HepG2 (cell line): ENCODE data around the gene POLR3H. TPM values are rescaled to one million over a fixed set of nuclear protein-coding genes. Genes with fewer than 3 reads are reported as not detected.

ENCODE experiments used
- ATAC-seq: fragments of 200-7000 bp; cut with Tn5 transposase; 3 replicates; pipeline ENCODE4 v1.9.1; 2020; ENCODE audit warnings: mild to moderate bottlenecking, moderate library complexity
- BruUV-seq: library from RNA; stranded (reverse); fragments of 400-500 nt; replicated peaks from 2 replicates; lab custom pipeline; 2021; lab: Mats Ljungman, UMichigan
- CTCF ChIA-PET: fragments of 300-600 bp; formaldehyde crosslinking; extraction: SDS; loops from one replicate; lab custom pipeline; 2021; ENCODE audit warnings: low total read pairs, inconsistent platforms, low intra/inter-chr PET ratio; lab: Yijun Ruan, JAX
- POLR2A ChIA-PET: fragments of 350-600 bp; sonication (Branson Sonifier 250); formaldehyde crosslinking; loops from one replicate; lab custom pipeline; 2020; ENCODE audit warnings: antibody characterized with exemption, inconsistent platforms; lab: Yijun Ruan, JAX
- DNase-seq: peaks from one replicate; pipeline ENCODE4 v3.0.0-alpha.2; 2015; ENCODE audit warnings: low spot score
- FAIRE-seq: peaks from 3 replicates; lab custom pipeline; 2011; peaks lifted over from hg19 to GRCh38; lab: Jason Lieb, UNC
- H2AFZ ChIP-seq: one replicate; pipeline ENCODE4 v1.6.1; 2011; ENCODE audit warnings: low read length, inconsistent platforms
- H3K27ac ChIP-seq: fragments of 300-600 bp; 3 replicates; pipeline ENCODE4 v1.8.0; 2011; ENCODE audit warnings: mixed run types, mild to moderate bottlenecking, mixed read lengths, low read length, inconsistent platforms; ENCODE audit not compliant: insufficient read depth; ENCODE audit errors: extremely low read length
- H3K27me3 ChIP-seq, 2 experiments: fragments of 200-600 bp in 1 of 2; 2 replicates in 1 of 2; 3 replicates in 1 of 2; pipeline versions ENCODE4 v1.6.0 to v1.8.0; 2011; ENCODE audit warnings: low read length in 2 of 2, mild to moderate bottlenecking in 2 of 2, moderate library complexity in 2 of 2, inconsistent platforms in 1 of 2; ENCODE audit not compliant: insufficient read depth in 2 of 2, control insufficient read depth in 1 of 2
- H3K36me3 ChIP-seq, 2 experiments: fragments of 200-600 bp in 1 of 2; replicated peaks in 1 of 2; 2 replicates in 1 of 2; 3 replicates in 1 of 2; pipeline versions ENCODE4 v1.5.1 to v1.8.0; 2011; ENCODE audit warnings: low read length in 2 of 2, inconsistent platforms in 1 of 2; ENCODE audit not compliant: insufficient read depth in 2 of 2, control insufficient read depth in 1 of 2
- H3K4me1 ChIP-seq: 2 replicates; pipeline ENCODE4 v1.5.1; 2012; ENCODE audit warnings: low read length, inconsistent platforms; ENCODE audit not compliant: insufficient read depth
- H3K4me2 ChIP-seq: 2 replicates; pipeline ENCODE4 v1.6.0; 2011; ENCODE audit warnings: low read depth, low read length, inconsistent platforms
- H3K4me3 ChIP-seq, 3 experiments: fragments of 200-600 bp in 1 of 3; sonication (generic), shearing (Covaris generic) in 1 of 3; replicated peaks in 1 of 3; 2 replicates each; pipeline ENCODE4 v1.5.1; 2011 to 2016; ENCODE audit warnings: low read length in 3 of 3, inconsistent platforms in 2 of 3, low read depth in 2 of 3, mild to moderate bottlenecking in 2 of 3, control low read depth in 1 of 3, mixed read lengths in 1 of 3; ENCODE audit not compliant: insufficient read depth in 1 of 3
- H3K79me2 ChIP-seq: one replicate; pipeline ENCODE4 v1.6.1; 2011; ENCODE audit warnings: low read length, inconsistent platforms; ENCODE audit not compliant: insufficient read depth
- H3K9ac ChIP-seq: 2 replicates; pipeline ENCODE4 v1.6.0; 2011; ENCODE audit warnings: mild to moderate bottlenecking, low read depth, low read length, inconsistent platforms; ENCODE audit not compliant: insufficient read depth
- H3K9me3 ChIP-seq: 2 replicates; pipeline ENCODE4 v1.5.1; 2012; ENCODE audit warnings: mild to moderate bottlenecking, low read length
- H4K20me1 ChIP-seq: 2 replicates; pipeline ENCODE4 v1.6.0; 2011; ENCODE audit warnings: inconsistent platforms, mild to moderate bottlenecking, low read length, moderate library complexity; ENCODE audit not compliant: insufficient read depth
- CSRNP1 ChIP-seq: sonication (generic); formaldehyde crosslinking; IDR thresholded peaks from 2 replicates; pipeline ENCODE4 v1.8.1; 2023; ENCODE audit warnings: mild to moderate bottlenecking, missing genetic modification reagents
- IKZF5 ChIP-seq: IDR thresholded peaks from 2 replicates; pipeline ENCODE4 v1.6.1; 2018; ENCODE audit warnings: missing genetic modification reagents, mild to moderate bottlenecking, missing compliant biosample characterization
- IRF1 ChIP-seq: sonication (generic); formaldehyde crosslinking; IDR thresholded peaks from 2 replicates; pipeline ENCODE4 v1.4.0; 2020; ENCODE audit warnings: low read depth, mild to moderate bottlenecking, missing genetic modification reagents
- NCOR1 ChIP-seq: fragments of 200-600 bp; sonication (generic); IDR thresholded peaks from 2 replicates; pipeline ENCODE4 v1.7.0; 2017; ENCODE audit warnings: antibody characterized with exemption, low read length, borderline replicate concordance
- PHB2 ChIP-seq: fragments of 450-650 bp; IDR thresholded peaks from 2 replicates; pipeline ENCODE4 v1.6.1; 2018; ENCODE audit not compliant: partially characterized antibody
- POLR2AphosphoS5 ChIP-seq: IDR thresholded peaks from 2 replicates; pipeline ENCODE4 v1.6.1; 2012; ENCODE audit warnings: low read depth, low read length
- SKI ChIP-seq: fragments of 450-650 bp; IDR thresholded peaks from one replicate; pipeline ENCODE4 v1.6.1; 2018; ENCODE audit warnings: mild to moderate bottlenecking; ENCODE audit not compliant: partially characterized antibody
- SKIL ChIP-seq: sonication (generic); formaldehyde crosslinking; IDR thresholded peaks from 2 replicates; pipeline ENCODE4 v1.8.0; 2022; ENCODE audit warnings: missing genetic modification reagents, mild to moderate bottlenecking, moderate library complexity, borderline replicate concordance
- ZBTB20 ChIP-seq: sonication (generic); formaldehyde crosslinking; IDR thresholded peaks from 2 replicates; pipeline ENCODE4 v1.8.1; 2023; ENCODE audit warnings: missing genetic modification reagents, low read depth, mild to moderate bottlenecking, borderline replicate concordance
- ZNF460 ChIP-seq: sonication (generic); formaldehyde crosslinking; IDR thresholded peaks from 2 replicates; pipeline ENCODE4 v1.5.1; 2020; ENCODE audit warnings: missing genetic modification reagents, mild to moderate bottlenecking, borderline replicate concordance
- ZNF577 ChIP-seq: sonication (generic); formaldehyde crosslinking; IDR thresholded peaks from 2 replicates; pipeline ENCODE4 v1.4.0; 2020; ENCODE audit warnings: mild to moderate bottlenecking, low read depth, missing genetic modification reagents, borderline replicate concordance
- ZNF605 ChIP-seq: sonication (generic); formaldehyde crosslinking; IDR thresholded peaks from 2 replicates; pipeline ENCODE4 v1.8.0; 2022; ENCODE audit warnings: mild to moderate bottlenecking, missing genetic modification reagents
- ZNF644 ChIP-seq: IDR thresholded peaks from 2 replicates; pipeline ENCODE4 v1.6.1; 2016; ENCODE audit warnings: low read depth
- ZNF839 ChIP-seq: sonication (generic); formaldehyde crosslinking; IDR thresholded peaks from 2 replicates; pipeline ENCODE4 v1.4.0; 2020; ENCODE audit warnings: missing genetic modification reagents, mild to moderate bottlenecking, borderline replicate concordance
- WGBS: methylation state at CpG from one replicate; pipeline ENCODE4 v1.1.6; 2017; ENCODE audit warnings: low lambda C conversion rate; 5-methylcytosine and 5-hydroxymethylcytosine counted together
- in situ Hi-C: cut with HindIII; loops from 2 replicates; pipeline ENCODE4 v1.10.0; 2017; ENCODE audit warnings: low pct_unique_long_range_greater_than_20kb; ENCODE audit not compliant: extremely low pct_ligation_motif_present
- intact Hi-C: fragments of 100-400 bp; cut with micrococcal nuclease; formaldehyde crosslinking; loops from one replicate; pipeline ENCODE4 v1.10.0; 2022; ENCODE audit not compliant: unreplicated experiment
- polyA plus RNA-seq, 8 experiments: library from polyadenylated mRNA; depleted of rRNA in 3 of 8; stranded (reverse) in 7 of 8; unstranded in 1 of 8; fragments of >200 nt; fragmentation: Illumina TruSeq in 4 of 8; extraction: Trizol in 4 of 8; gene quantifications; 2 replicates each; pipeline versions ENCODE4 v1.2.1 to v1.2.3, GENCODE V29; 2011 to 2016; ENCODE audit warnings: low read depth in 4 of 8, missing spikeins in 1 of 8, mixed read lengths in 1 of 8; ENCODE audit not compliant: insufficient read depth in 1 of 8
- total RNA-seq, 5 experiments: library from RNA; depleted of rRNA; stranded (reverse); fragments of >200 nt; fragmentation: Illumina TruSeq; extraction: Trizol; gene quantifications; 2 replicates each; pipeline ENCODE4 v1.2.3, GENCODE V29; 2016; ENCODE audit warnings: low read depth in 1 of 5

POLR3H gene
- total and polyA plus RNA-seq, 2 of the 13 experiments (the other 11 are each of a cell fraction or from before 2014, with no cell fraction given), result 10.3 to 28.6 TPM

GRCh38 chr22:41556561-41556960 lies 12.3 kb upstream of the POLR3H start (continued):
- TF ChIP-seq IKZF5 (CRISPR knock-in tag) (no peak), ZNF460 (no peak), NCOR1 (no peak)

- Histone ChIP-seq H3K9me3 (no peaks in the 10 kb centered on the region), H3K4me1 (peaks cover 89% of the 10 kb centered on the region), H3K36me3 (no peaks in the 10 kb centered on the region), H4K20me1 (no peaks in the 10 kb centered on the region), H2AFZ (no peak overlapping the region), H3K4me3 (no peak overlapping the region), H3K27me3 (peaks cover 0 to 3% of the 10 kb centered on the region in 2 experiments; a peak in 3 of 5 replicates), H3K79me2 (no peaks in the 10 kb centered on the region), H3K27ac (no peak overlapping the region), H3K4me2 (no peak overlapping the region), H3K9ac (no peak overlapping the region)
- in situ Hi-C loops, result no loop called here
- ATAC-seq (no peak; the same call in 2 of the 3 replicates), FAIRE-seq (no peak), DNase-seq (no peak)
- POLR2A ChIA-PET, result interaction anchor here (0.5 to 2.2 kb wide), 4 partner anchors 10 to 163 kb away, joined by 3 to 5 read pairs (median 4); partner anchors contain the start of genes PMM1 and POLR3H
- CTCF ChIA-PET, result interaction anchor here (0.5 kb wide), 1 partner anchor 49 kb away, joined by 3 read pairs; no protein-coding TSS in a partner anchor
- WGBS, result 41% methylated on average over 5 of the region's 7 CpGs
- intact Hi-C loops, result no loop called here
- BruUV-seq, result no TSS peak
- TF ChIP-seq POLR2AphosphoS5 (no peak), ZNF577 (CRISPR knock-in tag) (no peak), ZBTB20 (CRISPR knock-in tag) (no peak), ZNF644 (CRISPR knock-in tag) (no peak), IRF1 (no peak), PHB2 (no peak), SKIL (no peak), CSRNP1 (CRISPR knock-in tag) (no peak), ZNF839 (no peak), SKI (no peak), ZNF605 (no peak)
These were observed 11.2 kb upstream of the POLR3H start for GRCh38 chr22:41555325-41555982.
